HG03558 (cell line): ENCODE measurements around the gene MAEA.

Source experiments
- ATAC-seq: cut with Tn5 transposase; IDR thresholded peaks from one replicate; pipeline ENCODE4 v1.9.1; 2021; ENCODE audit warnings: moderate number of reproducible peaks; ENCODE audit not compliant: unreplicated experiment; ENCODE audit errors: extremely low read depth

The MAEA gene

DNA sequence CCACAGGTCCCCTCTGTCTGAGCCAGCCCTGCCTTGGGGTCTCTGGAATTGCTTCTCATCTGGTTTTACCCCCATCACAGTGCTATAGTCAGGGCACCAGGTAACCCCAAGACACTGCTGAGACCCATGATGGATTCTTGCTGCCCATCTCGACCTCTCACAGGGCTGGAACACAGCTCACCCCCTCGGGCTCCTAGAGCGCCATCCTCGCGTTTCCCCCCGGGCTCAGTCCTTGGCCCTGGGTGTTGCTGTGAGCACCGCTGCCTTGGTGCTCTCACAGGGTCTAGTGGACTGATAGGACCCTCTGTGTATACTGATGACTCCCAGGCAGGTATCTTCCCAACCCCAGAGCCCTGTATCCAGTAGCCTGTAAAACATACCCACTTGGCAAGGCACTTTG lies 8.8 kb downstream of the MAEA start:
- no peak for ATAC-seq

DNA sequence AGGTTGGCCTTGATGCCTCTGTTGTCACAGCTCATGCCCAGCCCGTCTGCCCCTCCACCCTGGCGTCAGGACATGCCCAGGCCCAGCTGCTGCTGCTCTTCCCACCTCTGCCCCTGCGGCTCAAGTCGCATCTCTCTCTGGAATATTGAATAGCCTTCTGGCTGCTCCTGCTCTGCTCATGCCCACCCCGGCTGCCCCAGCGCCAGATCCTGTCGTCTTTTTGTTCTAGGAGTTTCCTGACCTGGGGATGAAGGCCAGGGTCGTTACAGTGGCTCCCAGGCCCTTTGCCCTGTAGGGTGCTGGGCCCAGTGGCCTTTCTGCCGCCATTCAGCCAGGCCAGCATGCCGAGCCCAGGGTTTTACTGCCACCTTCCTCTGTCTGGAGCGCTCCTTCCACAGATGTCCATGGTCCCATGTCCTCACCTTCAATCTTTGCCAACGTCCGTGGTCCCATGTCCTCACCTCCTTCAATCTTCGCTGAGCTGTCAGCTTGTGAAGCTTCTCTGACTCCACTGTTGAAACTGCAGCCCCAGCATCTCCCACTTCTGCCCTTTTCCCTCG lies 9.7 kb downstream of the MAEA start:
- no peak for ATAC-seq

DNA sequence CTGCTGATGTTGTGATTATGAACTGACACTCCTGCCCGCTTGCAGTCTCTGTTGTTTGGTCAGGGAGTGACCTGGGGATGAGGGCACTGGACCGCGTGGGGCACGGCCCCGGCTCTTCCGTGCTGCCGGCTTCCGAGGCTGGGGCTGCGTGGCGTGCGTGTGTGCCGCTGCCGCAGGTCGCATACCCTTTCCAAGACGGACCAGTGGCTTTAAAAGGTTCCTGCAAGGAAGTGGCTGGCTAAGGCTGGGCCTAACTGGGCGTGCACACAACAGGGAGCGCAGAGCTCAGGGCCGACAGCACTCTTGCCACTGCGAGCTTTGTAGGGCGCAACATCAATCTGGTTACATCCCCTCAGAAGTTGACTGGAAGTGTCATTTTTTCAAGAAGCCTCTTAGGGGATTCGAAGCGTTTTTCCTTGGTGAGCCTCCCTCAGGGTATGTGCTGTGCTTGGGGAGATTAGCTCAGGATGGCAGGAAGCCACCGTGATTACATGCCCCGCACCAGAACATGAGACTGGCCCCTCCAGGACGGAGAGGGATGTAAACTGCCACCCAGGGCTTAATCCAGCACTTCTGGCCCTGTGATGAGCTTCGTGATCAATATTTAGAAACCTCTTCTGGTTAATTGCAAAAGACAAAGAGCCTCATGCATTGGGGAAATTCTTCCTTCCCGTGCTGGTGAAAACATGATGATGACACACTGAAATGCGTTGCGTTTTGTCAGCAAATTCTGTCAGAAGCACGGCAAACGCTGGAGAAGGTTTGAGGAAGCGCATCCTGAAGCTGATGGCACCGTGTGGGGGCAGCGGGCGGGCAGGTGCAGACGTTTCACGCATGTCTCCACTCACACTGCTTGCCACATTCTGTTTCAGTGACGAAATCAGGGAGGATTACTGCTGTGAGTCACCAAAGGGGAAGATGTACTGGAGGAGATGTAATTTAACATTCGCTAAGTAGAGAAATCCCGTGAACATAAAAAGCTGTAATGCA lies 11.1 kb downstream of the MAEA start:
- ATAC-seq = no peak

DNA sequence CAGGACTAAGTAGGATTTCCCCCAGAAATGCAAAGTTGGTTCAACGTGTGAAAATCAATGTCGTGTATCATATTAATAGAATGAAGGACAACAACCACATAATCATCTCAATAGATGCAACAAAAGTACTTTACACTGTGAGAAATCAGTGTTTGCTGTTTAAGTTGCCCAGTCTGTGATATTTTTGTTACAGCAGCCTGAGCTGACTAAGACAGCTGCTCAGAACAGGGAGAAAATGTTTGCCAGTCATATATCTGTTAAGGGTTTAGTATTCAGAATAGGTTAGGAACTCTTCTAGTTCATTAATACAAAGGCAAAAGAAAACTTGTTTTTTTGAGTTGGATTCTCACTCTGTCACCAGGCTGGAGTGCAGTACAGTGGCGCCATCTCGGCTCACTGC lies 12.5 kb downstream of the MAEA start:
- no peak for ATAC-seq

DNA sequence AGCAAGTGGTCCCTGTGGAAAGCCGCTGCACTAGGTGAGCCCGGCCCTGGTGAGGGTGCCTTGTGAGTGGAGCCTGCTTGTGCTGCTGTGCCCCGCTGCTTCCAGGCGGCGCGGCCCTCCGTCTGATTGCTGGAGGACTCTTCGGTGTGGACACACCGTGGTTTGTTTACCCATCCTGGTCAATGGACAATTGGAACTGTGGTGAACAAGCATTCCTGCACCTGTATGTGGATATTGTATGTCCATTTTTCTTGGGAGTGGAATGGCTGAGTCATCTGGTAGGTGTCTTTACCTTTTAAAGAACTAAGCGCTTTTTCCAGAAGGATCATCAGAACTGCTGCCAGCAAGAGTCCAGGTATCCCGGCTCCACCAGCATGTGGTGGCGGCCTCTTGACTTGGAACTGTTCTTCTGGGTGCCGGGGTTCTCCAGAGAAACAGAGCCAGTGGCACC lies 15.6 kb downstream of the MAEA start:
- no peak for ATAC-seq

DNA sequence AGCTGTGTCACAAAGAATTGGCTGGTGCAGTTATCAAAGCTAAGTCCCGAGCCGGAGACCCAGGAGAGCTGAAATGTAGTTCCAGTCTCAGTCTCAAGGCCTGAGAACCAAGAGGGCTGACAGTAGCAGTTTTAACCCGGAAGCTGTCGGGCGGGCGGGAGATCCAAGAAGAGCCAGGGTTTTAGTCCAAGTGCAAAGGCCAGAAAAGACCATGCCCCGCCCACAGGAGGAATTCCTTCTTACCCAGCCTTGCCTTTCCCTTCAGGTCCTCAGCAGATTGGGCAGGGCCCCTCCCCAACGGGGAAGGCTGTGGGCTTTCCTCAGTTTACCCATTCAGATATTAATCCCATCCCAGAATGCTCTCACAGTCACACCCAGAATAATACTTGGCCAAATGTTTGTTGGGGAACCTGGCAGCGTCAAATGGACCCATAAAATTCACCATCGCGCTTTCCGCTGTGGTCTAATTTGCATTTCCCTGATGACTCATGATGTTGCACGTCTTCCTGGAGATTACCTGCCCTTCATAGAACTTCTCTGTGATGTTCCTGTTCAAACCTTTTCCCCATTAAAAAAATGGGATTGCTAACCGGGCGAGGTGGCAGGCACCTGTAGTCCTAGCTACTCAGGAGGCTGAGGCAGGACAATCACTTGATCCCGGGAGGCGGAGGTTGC lies 16.2 kb downstream of the MAEA start:
- no peak for ATAC-seq

DNA sequence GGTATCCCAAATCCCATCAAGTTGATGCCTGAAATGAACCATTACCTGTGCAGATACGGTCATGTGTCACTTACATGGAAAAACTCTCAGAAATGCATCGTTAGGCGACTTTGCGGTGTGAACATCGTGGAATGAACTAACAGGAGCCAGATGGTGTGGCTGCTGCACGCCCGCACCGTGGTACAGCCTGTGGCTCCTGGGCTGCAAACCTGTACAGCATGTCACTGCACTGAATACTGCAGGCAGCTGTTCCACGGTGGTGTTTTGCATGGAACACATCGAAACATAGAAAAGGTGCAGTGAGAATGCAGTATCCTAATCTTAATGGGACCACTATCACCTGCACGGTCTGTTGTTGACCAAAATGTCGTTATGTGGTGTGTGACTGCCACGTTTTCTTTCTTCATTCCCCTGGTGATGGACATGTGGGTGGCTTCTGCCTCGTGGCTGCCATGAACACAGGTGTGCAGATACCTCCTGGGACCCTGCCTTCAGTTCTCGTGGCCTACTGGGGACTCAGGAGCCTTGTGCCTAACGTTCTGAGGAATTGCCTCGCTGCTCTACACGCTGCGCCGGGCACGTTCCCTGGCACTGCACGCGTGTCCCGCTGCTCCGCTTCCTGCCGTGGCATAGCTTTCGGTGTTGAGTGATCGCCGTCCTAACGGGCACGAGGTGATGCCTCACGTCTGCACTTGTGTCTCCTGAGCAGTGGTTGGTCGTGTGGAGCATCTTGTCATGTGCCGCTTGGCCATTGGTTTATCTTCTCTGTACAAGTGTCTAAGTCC lies 18.5 kb downstream of the MAEA start:
- no peak for ATAC-seq

DNA sequence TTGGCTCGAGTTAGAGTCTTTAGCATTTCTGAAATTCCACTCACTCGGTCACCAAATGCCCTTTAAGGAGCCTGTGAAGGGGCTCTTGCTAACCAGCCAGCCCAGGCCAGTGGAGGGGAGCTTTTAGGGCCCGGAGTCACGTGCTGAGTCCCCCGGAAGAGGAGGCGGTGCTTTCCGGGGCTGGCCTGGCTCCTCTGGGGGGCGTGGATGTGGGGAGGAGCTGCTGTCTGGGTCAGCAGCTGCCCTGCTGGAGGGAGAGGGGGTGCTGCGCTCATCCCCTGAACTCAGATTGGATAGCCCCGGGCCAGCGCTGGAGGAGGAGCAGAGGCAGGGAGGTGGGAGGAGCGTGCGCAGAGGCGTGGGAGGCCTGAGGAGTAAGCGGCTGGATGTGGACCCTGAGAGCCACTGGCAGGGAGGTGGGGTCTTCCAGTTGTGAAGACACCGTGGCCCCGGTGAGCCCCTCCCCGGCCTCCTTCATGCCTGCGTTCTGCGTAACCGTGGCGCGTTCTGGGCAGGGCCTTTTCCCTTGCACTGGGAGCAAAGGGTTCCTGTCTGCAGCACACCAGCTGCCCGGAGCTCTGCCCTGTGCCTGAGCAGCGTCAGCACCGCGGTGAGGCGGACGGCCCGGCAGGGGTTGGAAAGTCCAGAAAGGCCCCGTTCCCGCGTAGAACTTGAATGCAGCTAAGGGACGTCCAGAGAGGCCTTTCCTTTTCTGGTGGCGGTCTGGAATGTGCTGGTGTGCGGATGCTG lies 19.7 kb downstream of the MAEA start:
- ATAC-seq = no peak

DNA sequence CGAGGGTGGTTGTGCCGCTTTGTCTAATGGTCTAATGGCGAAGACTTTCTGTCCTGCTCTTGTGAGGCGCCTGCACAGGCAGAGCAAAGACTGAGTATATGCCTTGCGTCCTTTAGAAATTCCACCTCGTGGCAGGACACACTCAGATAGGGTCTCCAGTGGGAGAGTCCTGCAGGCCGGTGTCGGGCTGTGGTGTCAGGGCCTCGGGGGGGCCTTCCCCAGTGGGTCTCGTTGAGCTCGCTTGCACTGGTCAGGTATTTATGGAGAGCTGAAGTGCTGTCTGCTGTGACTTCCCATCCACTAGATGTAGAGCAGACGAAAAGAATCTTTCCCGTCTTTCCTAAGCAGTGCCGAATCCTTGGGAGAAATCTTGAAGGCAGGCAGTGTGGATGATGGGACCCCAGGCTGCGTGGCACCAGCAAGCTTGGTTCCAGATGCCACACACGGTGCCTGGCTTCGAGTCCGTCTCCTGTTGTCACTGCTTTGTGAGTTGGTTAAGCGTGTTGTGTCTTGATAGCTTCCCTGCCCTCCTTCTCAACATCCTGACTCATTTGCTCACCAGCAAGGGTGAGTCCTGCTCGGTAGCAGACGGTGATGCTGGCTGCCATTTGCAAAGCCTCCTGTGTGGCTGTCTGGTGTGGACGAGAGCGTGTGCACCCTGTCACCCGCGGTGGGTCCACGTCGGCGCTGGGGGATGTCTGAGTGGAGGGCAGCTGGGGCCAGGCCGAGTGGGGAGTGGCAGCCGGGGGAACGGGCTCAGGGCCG lies 20.5 kb downstream of the MAEA start:
- no peak for ATAC-seq

DNA sequence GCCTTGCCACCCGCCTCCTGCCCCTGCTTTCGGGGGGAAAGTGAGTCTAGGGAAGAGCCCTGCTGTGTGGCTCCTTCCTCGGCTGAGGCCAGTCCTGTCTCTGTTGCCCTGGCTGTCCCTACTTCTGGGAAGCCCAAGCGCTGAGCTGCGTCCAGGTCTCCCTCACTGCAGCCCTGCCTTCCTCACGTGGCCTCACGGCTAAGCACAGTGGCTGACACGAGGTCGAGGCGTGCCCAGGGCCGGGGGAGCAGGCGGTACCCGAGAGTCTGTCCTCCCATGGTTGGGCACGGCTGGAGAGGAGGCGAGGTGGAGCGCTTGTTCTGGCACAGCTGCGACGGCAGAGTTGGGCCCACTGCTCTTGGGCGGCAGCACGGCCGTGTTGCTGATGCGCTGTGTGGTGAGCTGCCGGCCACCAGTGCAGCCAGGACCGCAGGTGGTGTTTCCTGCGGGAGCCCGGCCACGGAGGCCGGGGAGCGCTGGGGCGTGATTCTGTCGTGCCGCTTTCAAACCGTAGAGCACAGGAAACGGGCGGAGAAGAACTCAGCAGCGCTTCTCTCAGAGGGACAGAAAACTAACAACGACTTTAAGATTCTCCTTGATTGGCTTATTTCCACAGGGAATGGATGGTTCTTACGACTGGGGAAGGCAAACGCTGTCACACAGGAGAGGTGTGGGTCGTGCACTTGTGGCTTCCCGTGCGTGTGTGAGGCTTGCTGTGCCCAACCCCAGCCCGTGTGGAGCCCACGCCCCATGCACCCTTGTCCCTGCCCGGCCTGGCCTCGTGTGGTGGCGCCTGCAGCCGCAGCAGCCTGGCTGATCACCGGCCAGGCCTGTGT lies 21.3 kb downstream of the MAEA start:
- no peak for ATAC-seq

DNA sequence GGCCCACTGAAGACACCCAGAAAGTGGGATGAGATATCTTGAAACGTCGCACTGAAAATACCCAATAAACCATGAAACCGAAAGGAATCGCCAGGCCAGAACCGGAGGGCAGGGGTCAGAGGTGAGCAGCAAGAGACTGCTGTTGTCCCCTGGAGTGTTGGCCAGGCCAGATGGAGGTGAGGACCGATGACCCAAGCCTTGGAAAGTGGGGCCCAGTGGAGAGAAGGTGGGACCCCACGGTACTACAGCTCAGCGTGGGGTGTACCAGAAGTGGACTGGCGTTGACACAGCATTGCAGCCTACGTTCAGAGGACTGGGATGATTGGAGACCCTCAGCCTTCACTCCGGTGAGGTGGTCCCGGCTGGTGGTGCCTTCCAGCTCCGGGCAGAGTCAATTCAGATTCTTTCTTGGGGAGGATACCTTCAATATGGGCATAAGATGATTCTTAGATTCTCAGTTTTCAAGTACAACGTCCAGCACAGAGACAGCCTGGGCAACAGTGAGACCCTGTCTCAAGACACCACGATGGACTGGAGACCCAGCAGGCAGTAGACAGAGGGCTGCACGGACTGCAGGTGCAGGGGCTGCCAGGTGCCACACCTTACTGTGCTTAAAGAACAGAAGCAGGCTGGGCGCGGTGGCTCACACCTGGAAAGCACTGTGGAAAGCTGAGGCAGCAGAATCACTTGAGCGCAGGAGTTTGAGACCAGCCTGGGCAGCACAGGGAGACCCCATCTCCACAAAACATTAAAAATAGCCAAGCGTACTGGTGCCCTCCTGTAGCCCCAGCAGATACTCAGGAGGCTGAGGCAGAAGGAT lies 23.3 kb downstream of the MAEA start:
- ATAC-seq = no peak

DNA sequence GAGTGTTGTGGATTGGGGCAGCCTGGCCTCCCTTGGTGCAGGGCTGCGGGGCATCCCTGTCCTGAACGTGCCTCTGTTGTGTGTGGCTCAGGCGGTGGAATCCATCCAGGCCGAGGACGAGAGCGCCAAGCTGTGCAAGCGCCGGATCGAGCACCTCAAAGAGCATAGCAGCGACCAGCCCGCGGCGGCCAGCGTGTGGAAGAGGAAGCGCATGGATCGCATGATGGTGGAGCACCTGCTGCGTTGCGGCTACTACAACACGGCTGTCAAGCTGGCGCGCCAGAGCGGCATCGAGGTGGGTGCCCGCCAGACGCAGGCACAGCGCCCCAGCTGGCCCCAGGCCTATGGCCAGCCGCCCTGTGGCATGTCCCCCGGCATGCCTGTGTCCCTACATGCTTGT lies 25.6 kb downstream of the MAEA start:
- ATAC-seq = no peak

DNA sequence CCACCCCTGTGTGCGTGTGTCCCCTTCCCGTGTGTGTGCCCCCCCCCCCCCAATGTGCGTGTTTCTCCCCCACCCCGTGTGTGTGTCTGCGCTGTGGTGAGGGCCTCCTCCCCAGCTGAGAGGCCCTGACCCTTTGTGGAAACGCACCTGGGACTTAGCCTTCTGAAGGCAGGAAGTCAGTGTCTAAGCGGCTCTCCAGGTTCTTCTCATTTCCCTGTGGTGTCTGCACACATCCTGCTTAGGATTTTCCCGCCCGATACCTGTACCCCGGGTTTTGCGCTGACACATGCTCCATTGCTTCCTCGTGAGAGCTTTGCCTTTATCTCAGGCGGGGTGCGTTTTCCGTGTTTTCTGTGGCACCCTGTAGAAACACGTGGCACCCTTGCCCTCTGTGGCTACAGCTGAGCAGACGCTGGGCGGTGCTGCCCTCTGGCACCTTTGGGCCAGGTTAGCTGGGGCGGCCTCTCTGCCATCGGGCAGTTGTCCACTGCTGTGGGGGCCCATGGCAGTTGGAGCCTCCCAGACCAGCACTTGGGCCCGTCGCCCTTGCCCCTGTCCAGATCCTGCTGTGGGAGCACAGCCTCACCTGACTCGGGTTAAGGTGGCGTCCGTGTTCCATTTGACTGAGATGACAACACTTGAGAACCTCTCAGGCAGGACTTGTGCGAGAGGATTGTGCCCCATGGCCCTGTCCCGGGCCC lies 26.3 kb downstream of the MAEA start:
- no peak for ATAC-seq

DNA sequence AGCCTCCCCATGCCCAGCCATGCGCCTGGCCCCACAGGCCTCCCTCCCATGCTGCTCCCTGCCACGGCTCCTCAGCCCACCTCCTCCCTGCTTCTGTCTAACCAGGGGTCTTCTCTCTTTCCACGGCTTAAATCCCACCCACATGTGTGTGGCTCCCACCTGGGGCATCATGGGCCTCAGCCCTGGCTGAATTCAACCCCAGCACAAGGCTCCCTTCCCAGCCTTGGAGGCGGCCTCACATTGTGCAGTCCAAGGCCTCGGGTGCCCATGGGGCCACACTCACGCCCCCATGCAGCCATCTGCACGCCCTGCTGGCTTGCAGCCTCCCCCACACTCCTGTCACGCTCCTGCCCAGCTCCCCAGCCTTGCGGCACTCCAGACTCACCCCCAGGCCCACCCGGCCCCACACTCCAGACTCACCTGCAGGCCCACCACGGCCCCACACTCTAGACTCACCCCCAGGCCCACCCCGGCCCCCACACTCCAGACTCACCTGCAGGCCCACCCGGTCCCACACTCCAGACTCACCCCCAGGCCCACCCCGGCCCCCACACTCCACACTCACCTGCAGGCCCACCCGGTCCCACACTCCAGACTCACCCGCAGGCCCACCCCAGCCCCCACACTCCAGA lies 27.0 kb downstream of the MAEA start:
- ATAC-seq = no peak

DNA sequence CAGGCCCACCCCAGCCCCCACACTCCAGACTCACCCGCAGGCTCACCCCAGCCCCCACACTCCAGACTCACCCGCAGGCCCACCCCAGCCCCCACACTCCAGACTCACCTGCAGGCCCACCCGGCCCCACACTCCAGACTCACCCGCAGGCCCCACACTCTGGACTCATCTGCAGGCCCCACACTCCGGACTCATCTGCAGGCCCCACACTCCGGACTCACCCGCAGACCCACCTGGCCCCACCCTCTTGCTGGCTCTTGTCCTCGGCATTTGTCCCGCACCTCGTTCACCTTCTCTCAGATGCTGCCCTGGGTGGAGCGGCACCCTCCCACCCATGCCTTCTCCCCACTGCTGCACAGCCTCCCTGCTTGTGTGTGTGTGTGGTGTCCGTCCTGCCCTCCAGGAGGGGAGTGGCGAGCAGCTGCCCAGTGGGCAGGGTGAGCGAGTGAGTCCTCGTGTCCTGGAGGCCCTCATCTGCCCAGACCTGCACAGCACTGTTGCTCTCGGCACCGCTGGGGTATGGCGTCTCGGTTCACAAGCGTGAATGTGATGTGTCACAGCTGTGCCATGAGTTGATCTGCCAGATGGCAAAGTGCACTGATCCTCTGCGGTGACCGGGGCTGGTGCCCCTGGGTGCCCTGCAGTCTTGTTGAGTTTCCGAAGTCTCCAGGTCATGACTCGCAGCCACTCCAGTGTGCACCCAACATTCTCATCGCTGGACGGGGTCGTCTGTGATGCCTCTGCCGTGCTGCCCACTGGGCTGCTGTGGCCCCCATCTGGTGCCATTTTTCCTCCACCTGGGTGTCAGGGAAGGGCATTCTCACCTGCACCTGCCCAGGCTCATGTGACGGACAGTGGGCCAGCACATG lies 27.7 kb downstream of the MAEA start:
- ATAC-seq = no peak

DNA sequence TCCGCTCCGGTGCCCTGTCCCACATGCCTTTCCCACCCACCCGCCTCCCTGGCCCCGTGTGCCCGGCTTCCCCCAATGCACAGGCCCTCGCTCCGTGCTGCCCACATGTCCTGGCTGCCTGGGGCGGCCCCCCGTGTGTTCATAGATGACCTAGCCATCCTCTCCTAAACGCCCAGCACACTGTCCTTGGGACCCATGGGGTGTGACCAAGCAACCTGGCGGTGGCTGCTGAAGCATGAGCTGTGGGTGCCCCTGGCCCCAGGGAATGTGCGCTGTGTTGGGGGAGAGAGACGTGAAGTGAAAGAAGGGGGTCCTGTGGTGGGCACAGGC lies 28.3 kb downstream of the MAEA start:
- no peak for ATAC-seq
